Loucy (cell line): Measurements from ENCODE around the gene EEA1.

Experiments
- H2AFZ ChIP-seq: fragments of 200-600 bp; sonication (generic); 2 replicates; pipeline ENCODE4 v1.6.0; 2016; ENCODE audit warnings: antibody characterized with exemption, mild to moderate bottlenecking, low read length, moderate library complexity
- H3F3A ChIP-seq: fragments of 200-600 bp; 2 replicates; pipeline ENCODE4 v1.6.0; 2016; ENCODE audit warnings: antibody characterized with exemption, low read depth, mild to moderate bottlenecking
- H3K27me3 ChIP-seq: fragments of 200-600 bp; sonication (generic); 2 replicates; pipeline ENCODE4 v1.6.1; 2014; ENCODE audit warnings: low read length, mild to moderate bottlenecking; ENCODE audit not compliant: insufficient read depth, poor library complexity, severe bottlenecking
- H3K36me3 ChIP-seq: fragments of 200-600 bp; sonication (generic); 2 replicates; pipeline ENCODE4 v1.6.1; 2016; ENCODE audit warnings: low read length; ENCODE audit not compliant: insufficient read depth
- H3K4me1 ChIP-seq: fragments of 200-600 bp; sonication (generic); 2 replicates; pipeline ENCODE4 v1.5.1; 2014; ENCODE audit warnings: low read length, mild to moderate bottlenecking; ENCODE audit not compliant: insufficient read depth, poor library complexity, severe bottlenecking
- H3K4me2 ChIP-seq: fragments of 200-600 bp; sonication (generic); 2 replicates; pipeline ENCODE4 v1.6.0; 2014; ENCODE audit warnings: antibody characterized with exemption, low read length, low read depth, mild to moderate bottlenecking; ENCODE audit not compliant: poor library complexity, severe bottlenecking
- H3K4me3 ChIP-seq: fragments of 200-600 bp; sonication (generic); 2 replicates; pipeline ENCODE4 v1.5.1; 2014; ENCODE audit warnings: low read length, mild to moderate bottlenecking, mixed read lengths; ENCODE audit not compliant: poor library complexity, severe bottlenecking
- H3K79me2 ChIP-seq: fragments of 200-600 bp; sonication (generic); 2 replicates; pipeline ENCODE4 v1.6.1; 2014; ENCODE audit warnings: low read length; ENCODE audit not compliant: insufficient read depth
- H3K9ac ChIP-seq: fragments of 200-600 bp; sonication (generic); 2 replicates; pipeline ENCODE4 v1.6.0; 2014; ENCODE audit warnings: mild to moderate bottlenecking, low read depth, low read length, moderate library complexity; ENCODE audit not compliant: poor library complexity, severe bottlenecking
- H3K9me2 ChIP-seq: fragments of 200-600 bp; sonication (generic); replicated peaks from 2 replicates; pipeline ENCODE4 v1.6.1; 2016; ENCODE audit warnings: low read depth, low read length, mixed read lengths
- H3K9me3 ChIP-seq: fragments of 200-600 bp; sonication (generic); 2 replicates; pipeline ENCODE4 v1.6.1; 2014; ENCODE audit warnings: mild to moderate bottlenecking, antibody characterized with exemption, low read length, low read depth; ENCODE audit not compliant: insufficient read depth
- H4K20me1 ChIP-seq: fragments of 200-600 bp; sonication (generic); 2 replicates; pipeline ENCODE4 v1.6.0; 2014; ENCODE audit warnings: antibody characterized with exemption, low read length, mild to moderate bottlenecking; ENCODE audit not compliant: insufficient read depth, poor library complexity, severe bottlenecking
- CTCF ChIP-seq: fragments of 200-600 bp; sonication (generic); conservative IDR thresholded peaks from 2 replicates; pipeline ENCODE4 v1.5.1; 2014; ENCODE audit warnings: mild to moderate bottlenecking, antibody characterized with exemption, low read length
- EZH2phosphoT487 ChIP-seq: fragments of 200-600 bp; IDR thresholded peaks from 2 replicates; pipeline ENCODE4 v1.6.1; 2018; ENCODE audit warnings: antibody characterized with exemption, mild to moderate bottlenecking, moderate library complexity, borderline replicate concordance

EEA1 gene

GRCh38 chr12:92860521-92860920 is 68.6 kb downstream of the EEA1 start:
- Histone ChIP-seq H4K20me1 (no peaks in the 10 kb centered on the region), H3K79me2 (no peaks in the 10 kb centered on the region), H3K4me1 (peaks cover 7% of the 10 kb centered on the region), H3K9ac (no peak overlapping the region), H3K27me3 (no peaks in the 10 kb centered on the region), H3K4me2 (no peak overlapping the region), H3K4me3 (no peak overlapping the region), H2AFZ (no peak overlapping the region), H3K9me3 (no peaks in the 10 kb centered on the region), H3K9me2 (no peaks in the 10 kb centered on the region), H3F3A (no peaks in the 10 kb centered on the region), H3K36me3 (peaks cover 30% of the 10 kb centered on the region; the same call in 1 of the 2 replicates)
- TF ChIP-seq EZH2phosphoT487 (no peak), CTCF (no peak)

DNA sequence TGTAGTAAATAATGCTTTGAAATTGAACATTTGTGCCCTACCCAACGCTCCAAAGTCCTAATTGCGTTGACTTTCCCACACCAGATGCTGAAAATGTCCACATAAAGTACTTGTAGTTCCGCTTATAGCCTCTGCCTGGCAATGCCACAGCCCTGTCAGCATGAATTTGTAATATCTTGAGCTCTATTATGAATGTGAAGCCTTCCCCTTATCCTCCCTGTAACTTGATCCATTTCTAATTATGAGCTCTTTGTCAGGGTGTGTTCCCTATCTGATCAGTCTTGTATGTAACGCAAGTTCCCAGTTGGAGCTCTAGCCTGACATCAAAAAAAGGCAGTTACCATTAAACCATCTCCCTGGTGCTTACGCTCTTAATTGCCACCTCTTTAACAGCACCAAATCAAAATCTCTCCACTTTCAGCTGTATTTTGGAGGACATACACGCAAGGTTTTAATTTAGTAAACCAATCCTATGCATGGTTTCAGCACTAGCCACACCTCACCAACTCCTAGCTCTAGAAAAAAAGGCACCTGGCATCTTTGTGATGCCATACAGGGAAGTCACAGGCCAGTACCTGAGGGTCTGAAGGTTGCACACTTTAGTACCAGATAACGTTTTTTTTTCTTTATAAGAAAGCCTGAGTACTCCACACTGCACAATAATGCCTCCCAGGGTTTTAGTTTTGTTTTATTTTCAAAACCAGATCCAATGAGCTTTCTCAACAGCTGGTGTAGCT is 69.3 kb downstream of the EEA1 start:
- Histone ChIP-seq H3F3A (no peaks in the 10 kb centered on the region), H3K9ac (no peak overlapping the region), H3K9me2 (no peaks in the 10 kb centered on the region), H3K27me3 (no peaks in the 10 kb centered on the region), H3K4me1 (peaks cover 7% of the 10 kb centered on the region), H2AFZ (no peak overlapping the region), H4K20me1 (no peaks in the 10 kb centered on the region), H3K36me3 (peaks cover 30% of the 10 kb centered on the region; the same call in 1 of the 2 replicates), H3K4me3 (no peak overlapping the region), H3K79me2 (no peaks in the 10 kb centered on the region), H3K9me3 (no peaks in the 10 kb centered on the region), H3K4me2 (no peak overlapping the region)
- no peak for TF ChIP-seq CTCF
- TF ChIP-seq EZH2phosphoT487 = no peak

DNA sequence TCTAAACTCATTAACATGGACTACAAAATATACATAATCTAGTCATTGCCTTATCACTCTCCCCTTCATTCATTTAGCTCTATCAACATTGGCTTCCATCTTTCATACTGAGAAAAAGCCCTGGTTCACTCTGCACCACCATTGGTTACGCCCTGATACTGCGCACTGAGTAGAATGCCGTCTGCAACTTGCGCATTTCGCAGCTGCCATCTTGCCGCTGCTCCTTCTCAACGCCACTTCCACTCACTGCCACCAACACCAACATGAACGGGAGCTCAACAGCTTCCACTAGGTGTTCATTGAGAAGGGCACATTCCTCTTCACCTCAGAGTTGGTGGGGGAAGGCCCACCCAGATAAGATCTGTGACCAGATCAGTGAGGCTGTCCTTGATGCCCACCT is 71.3 kb downstream of the EEA1 start:
- no peaks in the 10 kb centered on the region for H3K4me1 ChIP-seq
- no peak overlapping the region for H3K9ac ChIP-seq
- H3K27me3 ChIP-seq = no peaks in the 10 kb centered on the region
- no peaks in the 10 kb centered on the region for H3K79me2 ChIP-seq
- H3F3A ChIP-seq = no peaks in the 10 kb centered on the region
- H4K20me1 ChIP-seq = no peaks in the 10 kb centered on the region
- TF ChIP-seq CTCF = no peak
- no peak for TF ChIP-seq EZH2phosphoT487
- peaks cover 30% of the 10 kb centered on the region; the same call in 1 of the 2 replicates for H3K36me3 ChIP-seq
- no peak overlapping the region for H3K4me3 ChIP-seq
- no peak overlapping the region for H2AFZ ChIP-seq
- H3K9me2 ChIP-seq = no peaks in the 10 kb centered on the region
- H3K4me2 ChIP-seq = no peak overlapping the region
- H3K9me3 ChIP-seq = no peaks in the 10 kb centered on the region
